Measurements from ENCODE around the gene PACS1. TPM values are rescaled to one million over a fixed set of nuclear protein-coding genes. Genes with fewer than 3 reads are reported as not detected.

PACS1 gene
- total RNA-seq, 5 donors from 2014 or later (not counting 1 experiment from before 2014, with no cell fraction given), result 222 to 268 (median 236) TPM

DNA sequence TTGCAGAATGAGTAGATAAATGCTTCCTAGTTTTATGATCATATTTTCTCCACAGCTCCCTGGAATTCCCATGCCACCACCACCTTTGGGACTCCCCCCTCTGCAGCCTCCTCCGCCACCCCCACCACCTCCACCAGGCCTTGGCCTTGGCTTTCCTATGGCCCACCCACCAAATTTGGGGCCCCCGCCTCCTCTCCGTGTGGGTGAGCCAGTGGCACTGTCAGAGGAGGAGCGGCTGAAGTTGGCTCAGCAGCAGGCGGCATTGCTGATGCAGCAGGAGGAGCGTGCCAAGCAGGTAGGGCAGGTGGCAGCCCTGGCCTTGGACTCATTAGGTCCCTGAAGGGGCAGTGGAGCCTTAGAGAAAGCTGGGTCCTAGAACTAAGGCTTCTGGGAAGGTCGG, 15.1 kb upstream of the PACS1 start:
- Mint-ChIP-seq H3K9me3 (no peaks in the 10 kb centered on the region), H3K27me3 (no peaks in the 10 kb centered on the region), H3K4me3 (peak overlapping the region in 1 of 3 donors; percentile 97), H3K4me1 (peaks cover 29 to 36% (median 32%) of the 10 kb centered on the region in 3 donors), H3K36me3 (peaks cover 32% of the 10 kb centered on the region), H3K27ac (no peak overlapping the region)
- Histone ChIP-seq H3K4me3 (ENCODE audit: control insufficient read depth in 1 of 2, extremely low read depth in 1 of 2, low read length in 1 of 2) (no peak overlapping the region), H3K27ac (ENCODE audit: low read length) (no peak overlapping the region), H3K4me1 (ENCODE audit: control insufficient read depth in 1 of 2, extremely low read depth in 1 of 2, insufficient read depth in 2 of 2, low read length in 2 of 2) (peaks cover 9 to 24% of the 10 kb centered on the region in 2 experiments), H3K9me3 (no peaks in the 10 kb centered on the region), H3K27me3 (replicated peaks in 1 of 2; ENCODE audit: control insufficient read depth in 2 of 2, extremely low read depth in 1 of 2, insufficient read depth in 2 of 2, low read length in 1 of 2) (no peaks in the 10 kb centered on the region), H3K36me3 (ENCODE audit: control insufficient read depth in 2 of 2, extremely low read depth in 1 of 2, insufficient read depth in 1 of 2, low read length in 1 of 2) (peaks cover 13 to 61% of the 10 kb centered on the region in 2 donors)
- POLR2A ChIA-PET, result interaction anchor here in 1 of 2 donors (0.5 to 0.6 kb wide), 2 partner anchors 21 to 70 kb away, joined by 3 to 4 read pairs; no protein-coding TSS in a partner anchor
- CTCF ChIA-PET, result interaction anchor here in 1 of 2 donors (0.5 to 1.9 kb wide), 3 partner anchors 13 to 160 kb away, joined by 4 to 9 read pairs (median 5); no protein-coding TSS in a partner anchor
- no peak for DNase-seq
- no peak for ATAC-seq (replicated peaks in 1 of 4)
- WGBS (ENCODE audit: insufficient coverage), result 98% methylated on average over 5 of the region's 7 CpGs

DNA sequence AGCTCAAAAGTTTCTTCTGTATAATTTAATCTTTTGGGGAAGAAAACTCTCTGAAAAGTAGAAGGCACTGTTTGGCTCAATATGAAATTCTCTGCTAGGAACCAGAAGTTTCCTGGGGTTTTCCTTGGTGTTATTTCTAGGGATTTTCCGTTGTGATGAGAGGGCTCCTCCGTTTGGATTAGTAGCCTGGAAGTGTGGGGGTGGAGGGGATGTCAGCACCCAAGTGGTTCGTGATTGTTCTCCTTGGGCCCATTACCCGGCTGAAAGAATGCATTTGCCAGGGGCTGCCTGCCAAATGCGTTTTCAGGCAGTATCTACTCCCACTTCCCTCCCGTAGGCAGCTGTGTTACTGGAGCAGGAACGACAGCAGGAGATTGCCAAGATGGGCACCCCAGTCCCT, 13.6 kb upstream of the PACS1 start:
- H3K4me1 Mint-ChIP-seq, result peaks cover 26 to 30% (median 28%) of the 10 kb centered on the region in 3 donors
- H3K9me3 Mint-ChIP-seq, result no peaks in the 10 kb centered on the region
- H3K9me3 ChIP-seq, result no peaks in the 10 kb centered on the region
- WGBS (ENCODE audit: insufficient coverage), result 85% methylated on average over 6 of the region's 7 CpGs
- peaks cover 45% of the 10 kb centered on the region for H3K36me3 Mint-ChIP-seq
- peaks cover 19 to 75% of the 10 kb centered on the region in 2 donors for H3K36me3 ChIP-seq (ENCODE audit: control insufficient read depth in 2 of 2, extremely low read depth in 1 of 2, insufficient read depth in 1 of 2, low read length in 1 of 2)
- peaks cover 9 to 16% of the 10 kb centered on the region in 2 experiments for H3K4me1 ChIP-seq (ENCODE audit: control insufficient read depth in 1 of 2, extremely low read depth in 1 of 2, insufficient read depth in 2 of 2, low read length in 2 of 2)
- H3K27ac Mint-ChIP-seq, result no peak overlapping the region
- no peak overlapping the region for H3K4me3 ChIP-seq (ENCODE audit: control insufficient read depth in 1 of 2, extremely low read depth in 1 of 2, low read length in 1 of 2)
- ATAC-seq (replicated peaks in 1 of 4) (no peak), DNase-seq (no peak)
- H3K27me3 Mint-ChIP-seq, result no peaks in the 10 kb centered on the region
- ChIA-PET POLR2A (interaction anchor here (0.6 to 0.8 kb wide), 3 partner anchors 26 to 206 kb away, joined by 3 to 7 read pairs (median 6); no protein-coding TSS in a partner anchor), CTCF (interaction anchor here (0.6 to 1.9 kb wide), 7 partner anchors 10 to 166 kb away, joined by 3 to 7 read pairs (median 4); no protein-coding TSS in a partner anchor)
- H3K27ac ChIP-seq (ENCODE audit: low read length), result no peak overlapping the region
- H3K27me3 ChIP-seq (replicated peaks in 1 of 2; ENCODE audit: control insufficient read depth in 2 of 2, extremely low read depth in 1 of 2, insufficient read depth in 2 of 2, low read length in 1 of 2), result no peaks in the 10 kb centered on the region
- peak overlapping the region in 1 of 3 donors; percentile 24 for H3K4me3 Mint-ChIP-seq

DNA sequence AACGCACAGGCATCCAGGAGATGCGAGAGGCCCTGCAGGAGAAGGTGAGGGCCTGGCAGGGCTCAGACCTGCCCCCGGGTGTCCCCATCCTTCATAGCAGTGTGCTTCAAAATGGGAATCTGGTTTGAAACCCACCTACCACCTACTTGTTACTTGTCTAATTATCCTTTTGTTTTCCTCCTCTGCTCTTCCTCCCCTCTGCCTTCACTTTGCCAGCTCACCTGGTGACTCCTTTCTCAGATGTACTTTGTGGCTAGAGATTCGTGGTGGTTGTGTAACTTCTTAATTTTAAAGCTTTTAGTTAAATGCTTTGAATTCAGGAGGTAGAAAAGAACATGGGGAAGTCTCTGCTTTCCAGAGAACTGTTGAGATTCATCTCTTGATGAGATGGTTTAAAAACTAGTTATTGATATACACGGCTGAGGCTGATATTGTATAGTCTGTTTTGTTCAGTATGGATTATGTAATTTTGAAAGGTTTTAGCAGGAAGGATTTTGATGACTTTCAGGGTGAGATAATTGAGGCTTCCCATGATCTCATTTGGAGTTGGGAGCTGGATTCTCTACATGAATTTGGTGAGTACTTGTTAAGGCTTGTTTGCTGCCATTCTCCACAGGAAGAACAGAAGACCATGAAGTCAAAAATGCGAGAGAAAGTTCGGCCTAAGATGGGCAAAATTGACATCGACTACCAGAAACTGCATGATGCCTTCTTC, 9.9 kb upstream of the PACS1 start:
- ChIA-PET CTCF (no interaction called here), POLR2A (interaction anchor here in 1 of 2 donors (0.6 kb wide), 1 partner anchor 211 kb away, joined by 7 read pairs; no protein-coding TSS in a partner anchor)
- no peaks in the 10 kb centered on the region for H3K27me3 ChIP-seq (replicated peaks in 1 of 2; ENCODE audit: control insufficient read depth in 2 of 2, extremely low read depth in 1 of 2, insufficient read depth in 2 of 2, low read length in 1 of 2)
- peaks cover 70% of the 10 kb centered on the region for H3K36me3 Mint-ChIP-seq
- peak overlapping the region in 1 of 2 donors; percentile 3 for H3K27ac Mint-ChIP-seq
- H3K27ac ChIP-seq (ENCODE audit: low read length), result no peak overlapping the region
- H3K9me3 ChIP-seq, result no peaks in the 10 kb centered on the region
- H3K27me3 Mint-ChIP-seq, result no peaks in the 10 kb centered on the region
- H3K4me3 ChIP-seq (ENCODE audit: control insufficient read depth in 1 of 2, extremely low read depth in 1 of 2, low read length in 1 of 2), result no peak overlapping the region
- ATAC-seq (replicated peaks in 1 of 4) (no peak), DNase-seq (no peak)
- no peak overlapping the region for H3K4me3 Mint-ChIP-seq
- H3K9me3 Mint-ChIP-seq, result peaks cover 0 to 1% (median 0%) of the 10 kb centered on the region in 3 donors
- peaks cover 16 to 27% (median 22%) of the 10 kb centered on the region in 3 donors for H3K4me1 Mint-ChIP-seq
- no peaks in the 10 kb centered on the region for H3K4me1 ChIP-seq (ENCODE audit: control insufficient read depth in 1 of 2, extremely low read depth in 1 of 2, insufficient read depth in 2 of 2, low read length in 2 of 2)
- WGBS (ENCODE audit: insufficient coverage), result 98% methylated on average over 7 of the region's 8 CpGs
- H3K36me3 ChIP-seq (ENCODE audit: control insufficient read depth in 2 of 2, extremely low read depth in 1 of 2, insufficient read depth in 1 of 2, low read length in 1 of 2), result peaks cover 28 to 94% of the 10 kb centered on the region in 2 donors

DNA sequence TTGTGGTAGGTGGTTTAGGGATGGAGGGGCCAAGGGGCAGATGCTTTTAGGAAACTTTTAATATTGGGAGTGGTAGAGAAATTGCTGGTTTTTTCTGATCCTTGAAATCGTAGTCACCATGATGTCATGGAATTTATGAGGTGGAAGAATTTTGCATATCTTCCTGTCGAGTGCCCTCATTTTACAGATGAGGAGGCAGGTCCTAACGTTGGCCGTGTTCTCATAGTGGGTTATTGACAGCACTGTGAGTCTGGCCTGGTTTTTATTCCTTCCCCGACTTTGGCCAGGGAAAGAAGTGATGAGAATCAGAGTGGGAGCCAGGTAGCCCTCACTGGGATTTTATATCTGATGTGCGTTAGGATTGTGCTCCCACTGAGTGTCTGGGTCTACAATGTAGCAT, 8.8 kb upstream of the PACS1 start:
- ATAC-seq (replicated peaks in 1 of 4), result no peak
- H3K9me3 Mint-ChIP-seq, result peaks cover 0 to 2% (median 0%) of the 10 kb centered on the region in 3 donors
- Histone ChIP-seq H3K4me1 (ENCODE audit: control insufficient read depth in 1 of 2, extremely low read depth in 1 of 2, insufficient read depth in 2 of 2, low read length in 2 of 2) (no peaks in the 10 kb centered on the region), H3K9me3 (no peaks in the 10 kb centered on the region), H3K4me3 (ENCODE audit: control insufficient read depth in 1 of 2, extremely low read depth in 1 of 2, low read length in 1 of 2) (no peak overlapping the region), H3K27me3 (replicated peaks in 1 of 2; ENCODE audit: control insufficient read depth in 2 of 2, extremely low read depth in 1 of 2, insufficient read depth in 2 of 2, low read length in 1 of 2) (no peaks in the 10 kb centered on the region), H3K36me3 (ENCODE audit: control insufficient read depth in 2 of 2, extremely low read depth in 1 of 2, insufficient read depth in 1 of 2, low read length in 1 of 2) (peaks cover 28 to 91% of the 10 kb centered on the region in 2 donors), H3K27ac (ENCODE audit: low read length) (no peak overlapping the region)
- no peak overlapping the region for H3K4me3 Mint-ChIP-seq
- peak overlapping the region; percentile 66 to 68 for H3K27ac Mint-ChIP-seq
- ChIA-PET CTCF (interaction anchor here in 1 of 2 donors (0.6 kb wide), 1 partner anchor 1749 kb away, joined by 5 read pairs; no protein-coding TSS in a partner anchor), POLR2A (interaction anchor here in 1 of 2 donors (0.7 kb wide), 1 partner anchor 573 kb away, joined by 3 read pairs; no protein-coding TSS in a partner anchor)
- no peak for DNase-seq
- peaks cover 75% of the 10 kb centered on the region for H3K36me3 Mint-ChIP-seq
- WGBS (ENCODE audit: insufficient coverage), result 58% methylated on average over 5 of the region's 6 CpGs
- peaks cover 17 to 29% (median 24%) of the 10 kb centered on the region in 3 donors for H3K4me1 Mint-ChIP-seq
- H3K27me3 Mint-ChIP-seq, result no peaks in the 10 kb centered on the region

DNA sequence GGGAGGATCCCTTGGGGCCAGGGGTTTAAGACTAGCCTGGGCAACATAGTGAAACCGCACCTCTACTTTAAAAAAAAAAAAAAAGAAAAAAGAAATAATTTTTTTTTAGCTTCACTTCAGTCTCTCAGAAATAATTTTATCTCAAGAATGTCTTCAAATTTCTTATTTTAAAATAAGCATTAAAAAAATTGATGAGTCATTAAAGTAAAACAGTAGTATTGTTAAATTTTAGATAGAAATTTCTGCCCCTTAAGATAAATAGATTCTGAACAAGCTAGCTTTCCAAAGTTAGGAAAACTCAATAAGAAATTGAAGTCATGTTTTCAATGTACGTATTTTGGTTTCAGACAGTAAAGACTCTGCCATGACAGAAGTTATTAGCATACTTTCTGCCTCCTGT, 7.7 kb upstream of the PACS1 start:
- ChIA-PET POLR2A (interaction anchor here in 1 of 2 donors (0.6 kb wide), 1 partner anchor 13 kb away, joined by 5 read pairs; no protein-coding TSS in a partner anchor), CTCF (interaction anchor here in 1 of 2 donors (0.6 to 1.4 kb wide), 6 partner anchors 9 to 864 kb away, joined by 3 to 6 read pairs (median 3); partner anchors contain the start of gene SF3B2)
- H3K4me3 Mint-ChIP-seq, result no peak overlapping the region
- no peak for DNase-seq
- H3K27me3 ChIP-seq (replicated peaks in 1 of 2; ENCODE audit: control insufficient read depth in 2 of 2, extremely low read depth in 1 of 2, insufficient read depth in 2 of 2, low read length in 1 of 2), result no peaks in the 10 kb centered on the region
- peaks cover 0 to 2% (median 0%) of the 10 kb centered on the region in 3 donors for H3K9me3 Mint-ChIP-seq
- peak overlapping the region in 1 of 2 donors; percentile 40 for H3K27ac Mint-ChIP-seq
- peaks cover 21 to 91% of the 10 kb centered on the region in 2 donors for H3K36me3 ChIP-seq (ENCODE audit: control insufficient read depth in 2 of 2, extremely low read depth in 1 of 2, insufficient read depth in 1 of 2, low read length in 1 of 2)
- peaks cover 76% of the 10 kb centered on the region for H3K36me3 Mint-ChIP-seq
- no peaks in the 10 kb centered on the region for H3K27me3 Mint-ChIP-seq
- WGBS (ENCODE audit: insufficient coverage), result no CpG with 5 or more reads among the region's 2 CpGs
- peaks cover 27 to 40% (median 36%) of the 10 kb centered on the region in 3 donors for H3K4me1 Mint-ChIP-seq
- no peak overlapping the region for H3K27ac ChIP-seq (ENCODE audit: low read length)
- no peaks in the 10 kb centered on the region for H3K4me1 ChIP-seq (ENCODE audit: control insufficient read depth in 1 of 2, extremely low read depth in 1 of 2, insufficient read depth in 2 of 2, low read length in 2 of 2)
- H3K9me3 ChIP-seq, result no peaks in the 10 kb centered on the region
- ATAC-seq (replicated peaks in 1 of 4), result no peak
- no peak overlapping the region for H3K4me3 ChIP-seq (ENCODE audit: control insufficient read depth in 1 of 2, extremely low read depth in 1 of 2, low read length in 1 of 2)

DNA sequence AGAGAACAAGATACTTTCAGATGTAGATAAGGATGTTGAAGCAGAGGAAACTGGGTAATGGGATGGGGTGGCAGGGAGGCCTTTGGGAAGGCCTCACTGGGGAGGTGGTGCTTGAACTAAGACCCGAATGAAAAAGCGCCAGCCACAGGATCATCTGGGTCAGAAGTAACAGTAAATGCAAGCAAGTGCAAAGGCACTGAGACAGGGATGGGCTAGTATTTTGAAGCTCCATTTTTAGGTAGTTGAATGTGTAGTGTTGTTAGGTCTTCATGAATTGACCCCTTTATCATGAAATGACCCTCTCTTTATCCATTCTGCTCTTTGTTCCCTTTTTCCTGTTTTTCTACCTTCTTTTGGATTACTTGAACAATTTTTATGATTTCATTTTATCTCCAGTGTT, 6.2 kb upstream of the PACS1 start:
- Histone ChIP-seq H3K4me1 (ENCODE audit: control insufficient read depth in 1 of 2, extremely low read depth in 1 of 2, insufficient read depth in 2 of 2, low read length in 2 of 2) (peaks cover 4 to 10% of the 10 kb centered on the region in 2 experiments), H3K36me3 (ENCODE audit: control insufficient read depth in 2 of 2, extremely low read depth in 1 of 2, insufficient read depth in 1 of 2, low read length in 1 of 2) (peaks cover 27 to 88% of the 10 kb centered on the region in 2 donors), H3K27ac (ENCODE audit: low read length) (no peak overlapping the region), H3K27me3 (replicated peaks in 1 of 2; ENCODE audit: control insufficient read depth in 2 of 2, extremely low read depth in 1 of 2, insufficient read depth in 2 of 2, low read length in 1 of 2) (no peaks in the 10 kb centered on the region), H3K9me3 (no peaks in the 10 kb centered on the region), H3K4me3 (ENCODE audit: control insufficient read depth in 1 of 2, extremely low read depth in 1 of 2, low read length in 1 of 2) (no peak overlapping the region)
- 100% methylated on average over 2 of the region's 2 CpGs for WGBS (ENCODE audit: insufficient coverage)
- DNase-seq, result no peak
- ChIA-PET POLR2A (interaction anchor here (0.5 to 0.7 kb wide), 3 partner anchors 93 to 425 kb away, joined by 3 to 14 read pairs (median 3); no protein-coding TSS in a partner anchor), CTCF (interaction anchor here in 1 of 2 donors (1.4 kb wide), 1 partner anchor 10 kb away, joined by 3 read pairs; no protein-coding TSS in a partner anchor)
- H3K27me3 Mint-ChIP-seq, result no peaks in the 10 kb centered on the region
- H3K4me3 Mint-ChIP-seq, result no peak overlapping the region
- H3K36me3 Mint-ChIP-seq, result peaks cover 74% of the 10 kb centered on the region
- peak overlapping the region in 1 of 2 donors; percentile 69 for H3K27ac Mint-ChIP-seq
- peaks cover 39 to 55% (median 44%) of the 10 kb centered on the region in 3 donors for H3K4me1 Mint-ChIP-seq
- peaks cover 0 to 2% (median 0%) of the 10 kb centered on the region in 3 donors for H3K9me3 Mint-ChIP-seq
- ATAC-seq (replicated peaks in 1 of 4), result no peak

All from T-cell (primary cell).